Nucleus accumbens (tissue), 56 donors: ENCODE data around the gene NODAL.

Experiments
- DNase-seq, 56 donors: peaks; one replicate each; lab custom pipeline; 2025; lab: John Stamatoyannopoulos, UW

NODAL gene

DNA sequence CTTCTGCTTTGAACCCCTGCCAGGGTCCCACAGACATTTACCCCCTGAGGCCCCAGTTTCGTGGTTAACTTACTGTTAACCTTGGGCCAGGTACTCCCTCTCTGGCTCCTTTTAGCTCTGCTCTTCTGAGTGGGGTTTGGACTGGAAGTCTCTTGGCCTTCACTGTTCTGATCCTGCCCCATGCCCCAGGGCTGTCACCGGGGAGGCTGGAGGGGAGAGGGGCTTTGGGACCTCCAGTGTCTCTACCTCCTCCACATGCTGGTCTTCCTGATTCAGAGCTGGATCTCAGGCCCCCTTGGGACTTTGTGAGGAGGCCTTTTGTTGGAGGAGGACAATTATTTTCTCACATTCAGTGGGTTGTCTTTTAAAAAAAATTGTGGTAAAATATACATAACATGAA lies 24.4 kb upstream of the NODAL start:
- DNase-seq: no peak

DNA sequence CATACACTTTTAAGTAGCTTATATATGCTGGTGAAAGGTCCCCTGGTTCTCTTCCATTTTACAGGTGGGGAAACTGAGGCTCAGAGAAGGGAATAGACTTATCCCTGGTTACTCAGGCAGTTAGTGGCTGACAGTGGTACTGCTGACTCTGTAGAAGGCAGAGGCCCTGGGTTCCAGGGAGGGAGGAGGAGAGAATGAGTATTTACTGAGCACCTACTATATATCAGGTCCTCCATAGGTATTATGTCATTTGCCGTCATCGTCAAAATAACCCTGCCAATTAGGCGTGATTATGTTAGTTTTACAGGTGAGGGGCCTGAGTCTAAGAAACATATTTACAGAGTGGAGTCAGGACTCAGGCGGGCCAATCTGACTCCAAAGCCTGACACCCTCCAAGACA lies 23.8 kb upstream of the NODAL start:
- no peak for DNase-seq

DNA sequence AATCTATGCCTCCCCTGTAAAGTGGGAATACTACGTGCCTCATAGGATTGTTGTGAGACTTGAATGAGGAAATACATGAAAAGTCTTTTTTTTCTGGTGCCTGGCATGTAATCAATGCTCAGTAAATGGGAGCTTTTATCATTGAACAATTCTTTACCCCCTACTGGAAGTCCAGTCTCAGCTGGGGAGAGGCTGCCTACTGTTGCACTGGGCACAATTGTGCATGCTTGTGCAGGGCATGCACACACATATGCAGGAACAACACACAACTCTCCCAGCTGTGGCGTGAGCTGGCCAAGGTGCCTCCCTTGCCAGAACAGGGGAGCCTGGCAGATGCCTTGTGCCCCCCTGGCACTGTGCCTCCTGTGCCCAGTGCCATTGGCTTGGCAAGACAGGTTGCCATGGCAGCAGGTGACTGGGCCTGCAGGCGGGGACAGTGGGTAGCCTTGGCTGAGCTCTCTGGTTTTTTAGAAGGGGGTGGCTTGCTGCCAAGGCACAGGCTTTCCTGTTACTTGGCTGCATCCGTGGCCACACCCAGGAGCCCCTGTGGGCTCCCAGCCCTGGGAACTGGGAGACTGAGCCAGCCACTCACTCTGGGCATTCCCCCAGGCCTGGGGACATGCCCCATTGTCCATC lies 21.0 kb upstream of the NODAL start:
- peak in 53 of 56 donors; percentile 15 to 91 (median 67) for DNase-seq

DNA sequence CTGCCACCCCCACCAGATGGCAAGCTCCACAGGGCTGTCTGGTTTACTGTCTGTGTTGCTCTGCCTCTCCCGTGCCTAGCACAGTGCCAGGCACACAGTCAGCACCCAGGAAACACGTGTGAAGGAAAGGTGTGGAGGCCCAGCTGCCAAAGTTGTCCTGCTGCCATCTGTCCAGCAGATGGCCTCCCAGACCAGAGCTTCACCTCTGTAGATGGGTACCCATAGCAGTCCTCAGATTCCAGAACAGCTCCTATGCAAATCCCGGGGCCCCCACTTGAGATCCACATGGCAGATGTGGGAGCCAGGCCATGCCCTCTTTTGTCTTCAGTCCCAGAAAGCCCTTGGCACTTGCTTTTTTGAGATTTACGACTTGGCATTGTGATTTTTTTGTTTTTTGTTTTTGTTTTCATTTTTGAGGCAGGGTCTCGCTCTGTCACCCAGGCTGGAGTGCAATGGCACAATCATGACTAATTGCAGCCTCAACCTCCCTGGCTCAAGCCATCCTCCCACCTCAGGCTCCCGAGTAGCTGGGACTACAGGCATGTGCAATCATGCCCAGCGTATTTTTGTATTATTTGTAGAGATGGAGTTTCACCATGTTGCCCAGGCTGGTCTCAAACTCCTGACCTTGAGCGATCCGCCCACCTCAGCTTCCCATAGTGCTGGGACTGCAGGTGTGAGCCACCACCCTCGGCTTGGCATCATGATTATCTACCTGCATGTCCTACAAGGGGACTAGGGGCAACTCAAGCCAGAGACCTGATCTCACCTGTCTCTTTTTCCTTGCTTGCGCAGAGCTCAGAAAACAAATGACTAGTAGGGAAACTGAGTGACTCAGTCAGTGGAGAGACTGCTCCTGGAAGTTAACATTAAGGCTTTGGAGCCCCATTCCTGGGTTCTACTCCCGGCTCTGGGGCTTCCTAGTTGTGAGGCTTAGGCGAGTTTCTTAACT lies 20.2 kb upstream of the NODAL start:
- peak in 39 of 56 donors; percentile 4 to 70 (median 32) for DNase-seq

DNA sequence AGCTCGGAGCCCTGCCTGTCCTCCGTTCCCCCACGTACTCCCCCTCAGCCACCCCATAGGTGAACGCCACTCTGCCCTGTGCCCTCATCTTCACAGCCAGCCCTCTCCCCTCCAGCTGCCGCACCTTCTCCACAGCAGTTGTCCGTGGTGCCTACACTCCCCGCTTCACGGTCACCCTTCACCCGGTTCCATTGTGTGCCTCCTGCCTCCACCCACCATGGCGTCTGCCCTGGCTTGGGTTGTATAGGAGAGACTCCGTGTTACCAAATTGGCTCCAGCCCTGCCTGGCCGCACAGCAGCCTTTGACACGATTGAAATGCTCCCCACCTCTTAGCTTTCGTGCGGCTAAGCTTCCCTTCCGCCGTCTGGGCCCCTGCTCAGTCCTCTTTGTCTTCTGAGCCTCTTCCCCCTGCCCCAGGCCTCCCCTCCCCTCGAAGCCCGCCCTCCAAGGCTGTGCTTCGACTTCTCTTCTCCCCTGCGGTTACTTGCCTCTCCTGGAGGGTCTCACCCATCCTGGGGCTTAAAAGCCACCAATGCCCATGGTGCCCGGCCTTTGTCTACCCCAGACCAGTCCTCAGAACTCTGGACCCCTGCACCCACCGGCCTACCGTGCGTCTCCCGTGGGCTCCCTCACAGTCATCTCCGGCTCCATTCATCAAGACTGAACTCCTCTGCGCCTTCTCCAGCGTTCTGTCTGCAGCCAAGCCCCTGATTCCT lies 18.5 kb upstream of the NODAL start:
- DNase-seq: no peak

DNA sequence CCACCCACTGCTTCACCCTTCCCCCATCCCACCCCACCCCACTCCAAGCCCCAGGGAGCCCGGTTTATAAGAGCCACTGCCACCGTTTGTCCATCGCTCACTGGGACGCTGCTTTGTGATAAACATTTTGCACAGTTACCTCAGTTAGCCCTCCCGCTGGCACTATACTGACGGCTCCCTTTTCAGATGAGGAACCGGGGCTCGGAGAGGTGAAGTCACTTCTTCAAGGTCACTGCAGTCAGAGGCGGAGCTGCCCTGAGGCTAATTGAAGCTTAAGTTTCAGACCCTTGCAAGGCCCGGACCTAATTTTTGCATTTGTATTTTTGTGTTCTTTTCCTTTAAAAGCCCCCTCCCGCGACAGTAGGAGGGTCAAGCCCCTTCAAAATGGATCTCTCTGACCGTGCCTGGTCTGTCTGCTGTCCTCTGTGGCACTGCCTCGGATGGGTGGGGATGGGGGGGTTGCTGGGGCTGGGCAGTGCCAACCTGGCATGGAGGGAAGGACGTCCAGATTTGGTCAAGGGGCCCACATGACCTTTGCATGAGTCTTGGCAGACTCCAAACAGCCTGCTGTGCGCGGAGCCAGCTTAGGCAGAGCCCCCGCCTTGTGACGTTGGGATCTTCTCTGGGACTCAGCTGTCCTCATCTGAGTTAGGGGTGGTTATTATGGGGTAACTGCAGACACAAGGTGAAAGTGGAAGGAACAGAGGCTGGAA lies 17.7 kb upstream of the NODAL start:
- DNase-seq: peak in 1 of 56 donors; percentile 52

DNA sequence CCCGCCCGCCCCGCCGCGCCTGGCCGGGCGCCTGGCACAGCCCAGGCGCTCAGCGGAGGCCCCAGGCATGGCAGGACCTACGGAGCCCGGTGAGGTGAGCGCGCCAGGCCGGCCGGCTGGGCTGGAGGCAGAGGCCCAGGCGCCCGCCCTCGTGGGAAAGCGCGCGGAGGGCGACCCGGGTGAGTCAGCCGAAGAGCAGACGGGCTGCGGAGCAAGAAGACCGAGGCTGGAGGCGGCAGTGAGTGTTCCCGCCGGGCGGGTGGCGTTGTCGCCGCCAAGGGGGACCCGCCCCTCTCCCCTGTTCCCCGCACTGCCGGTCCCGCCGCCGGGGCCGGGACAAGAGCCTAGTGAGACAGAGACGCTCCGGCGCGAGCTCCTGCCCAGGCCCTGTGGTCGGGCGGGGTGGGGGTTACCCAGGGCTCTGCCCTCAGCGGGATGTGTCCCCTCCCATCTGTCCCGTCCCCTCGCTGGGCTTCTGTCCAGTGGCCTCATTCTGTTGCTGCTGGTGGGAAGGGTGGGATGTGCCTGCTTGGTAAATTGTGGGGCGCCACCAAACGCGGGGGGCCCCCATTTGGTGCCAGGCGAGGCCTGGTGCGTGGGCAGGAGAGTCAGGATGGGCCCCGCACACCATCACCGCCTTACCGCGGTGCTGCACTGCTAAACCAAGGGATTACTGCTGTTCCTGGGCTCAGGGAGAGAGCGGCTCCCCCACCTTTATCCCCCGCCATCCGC lies 17.0 kb upstream of the NODAL start:
- peak in 30 of 56 donors; percentile 7 to 75 (median 28) for DNase-seq

DNA sequence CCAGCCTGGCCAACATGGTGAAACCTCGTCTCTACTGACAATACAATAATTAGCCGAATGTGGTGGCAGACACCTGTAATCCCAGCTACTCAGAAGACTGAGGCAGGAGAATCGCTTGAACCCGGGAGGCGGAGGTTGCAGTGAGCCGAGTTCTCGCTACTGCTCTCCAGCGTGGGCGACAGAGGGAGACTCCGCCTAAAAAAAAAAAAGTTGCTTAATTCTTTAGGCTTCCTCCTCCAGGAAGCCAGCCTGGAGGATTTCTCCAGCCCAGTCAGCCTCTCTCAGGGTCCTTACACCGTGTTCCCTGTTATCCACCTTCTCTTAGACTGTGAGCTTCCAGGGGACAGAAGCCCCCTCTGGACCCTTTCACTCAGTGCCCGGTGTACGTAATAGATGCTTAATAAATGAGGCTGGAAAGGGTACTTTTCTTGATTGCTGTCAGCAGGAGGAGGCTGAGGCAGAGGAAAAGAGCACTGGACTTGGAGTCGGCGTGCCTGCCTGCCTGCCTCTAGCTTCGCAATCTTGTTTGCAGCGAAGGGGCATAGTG lies 16.4 kb upstream of the NODAL start:
- DNase-seq: no peak

DNA sequence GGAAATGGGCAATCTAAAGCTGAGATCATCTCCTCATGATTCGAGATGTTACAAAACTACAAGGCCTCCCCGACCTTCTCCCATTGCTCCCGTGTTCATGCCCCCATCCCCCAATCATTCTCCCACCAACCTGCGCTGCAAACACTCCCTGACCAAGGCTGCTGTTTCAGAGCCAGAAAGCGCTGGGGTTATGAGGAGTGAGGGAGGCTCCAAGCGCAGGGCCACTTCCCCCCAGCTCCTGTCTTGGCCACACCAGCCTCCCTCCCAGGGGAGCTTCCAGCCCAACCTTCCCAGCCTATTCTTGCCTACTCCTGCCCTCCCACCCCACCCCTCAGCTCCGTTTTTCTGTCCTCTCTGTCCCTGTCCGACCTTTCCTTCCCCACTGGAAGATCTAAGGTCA lies 14.7 kb upstream of the NODAL start:
- no peak for DNase-seq

DNA sequence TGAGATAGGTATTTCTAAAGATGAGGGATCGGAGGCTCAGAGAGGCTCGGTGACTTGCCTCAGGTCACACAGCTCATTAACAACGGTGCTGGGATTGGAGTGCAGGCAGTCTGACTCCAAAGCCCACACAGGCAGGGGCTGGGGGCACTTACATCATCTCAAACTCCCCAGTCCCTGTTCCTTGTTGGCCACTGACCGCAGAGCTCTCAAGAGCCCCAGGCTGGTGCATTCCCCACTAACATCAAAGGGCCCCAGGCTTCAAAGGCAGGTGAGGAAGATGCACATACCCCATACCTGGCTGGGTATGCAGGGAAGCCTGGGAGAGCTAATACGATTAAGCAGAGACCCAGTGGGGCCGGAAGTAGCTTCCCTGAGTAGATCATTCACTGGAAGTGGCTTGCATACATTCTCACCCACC lies 13.7 kb upstream of the NODAL start:
- no peak for DNase-seq

DNA sequence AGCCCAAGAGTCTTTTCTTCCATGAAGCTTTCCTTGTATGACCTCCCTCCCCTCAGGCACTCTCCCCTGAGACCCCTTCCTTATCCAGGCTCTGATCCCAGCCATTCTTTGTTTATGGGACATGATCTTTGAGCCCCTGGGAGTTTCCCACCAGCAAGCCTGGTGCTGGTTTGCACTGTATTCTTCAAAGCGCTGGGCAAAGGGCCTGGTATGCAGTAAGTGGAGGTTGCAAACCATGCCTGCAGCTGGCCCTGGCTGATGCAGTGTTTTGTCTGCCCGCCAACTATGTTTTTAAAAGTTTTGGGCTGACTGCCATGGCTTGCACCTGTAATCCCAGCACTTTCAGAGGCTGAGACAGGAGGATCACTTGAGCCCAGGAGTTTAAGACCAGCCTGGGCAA lies 6.8 kb upstream of the NODAL start:
- no peak for DNase-seq

DNA sequence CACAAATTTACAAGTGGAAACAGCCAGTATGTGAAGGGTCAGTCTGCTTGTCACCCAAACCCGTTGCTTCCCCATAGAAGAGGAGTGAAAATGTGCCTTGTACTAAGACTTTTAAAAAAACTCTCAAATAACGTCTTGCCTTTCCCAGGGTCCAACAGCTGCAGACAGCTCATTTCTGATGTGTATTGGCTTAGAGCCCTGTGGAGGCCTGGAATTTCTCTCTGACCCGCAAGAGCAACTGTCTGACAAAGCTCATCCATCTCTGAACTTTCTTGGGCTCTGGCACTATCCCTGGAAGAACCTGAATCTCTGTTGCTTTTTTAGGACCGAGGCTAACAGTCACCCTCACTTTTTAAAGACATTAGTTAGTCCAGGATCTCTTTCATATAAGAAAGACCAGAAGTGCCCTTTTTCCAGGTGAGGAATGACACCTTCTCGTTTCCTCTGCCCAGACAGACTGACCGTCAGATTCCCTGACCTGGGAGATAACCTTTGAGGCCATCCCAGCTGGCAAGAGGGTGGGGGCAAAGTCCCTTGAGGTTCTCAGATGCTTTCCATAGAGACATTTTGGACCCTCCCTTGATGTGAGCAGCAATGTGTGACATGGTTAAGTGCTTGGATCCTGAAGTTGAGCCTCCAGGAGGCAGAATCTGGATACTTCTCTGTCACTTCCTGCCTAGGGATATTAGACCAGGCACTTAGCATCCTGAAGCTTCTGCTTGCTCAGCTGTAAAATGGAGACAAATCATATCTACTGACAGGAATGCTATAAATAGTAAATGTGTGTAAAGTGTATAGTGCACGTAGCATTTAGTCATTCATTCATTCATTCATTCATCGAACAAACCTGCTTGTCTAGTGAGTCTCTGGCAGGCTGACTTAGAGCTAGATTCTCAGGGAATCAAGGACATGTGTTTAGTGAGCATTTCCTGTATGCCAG lies 4.5 kb upstream of the NODAL start:
- DNase-seq: no peak

DNA sequence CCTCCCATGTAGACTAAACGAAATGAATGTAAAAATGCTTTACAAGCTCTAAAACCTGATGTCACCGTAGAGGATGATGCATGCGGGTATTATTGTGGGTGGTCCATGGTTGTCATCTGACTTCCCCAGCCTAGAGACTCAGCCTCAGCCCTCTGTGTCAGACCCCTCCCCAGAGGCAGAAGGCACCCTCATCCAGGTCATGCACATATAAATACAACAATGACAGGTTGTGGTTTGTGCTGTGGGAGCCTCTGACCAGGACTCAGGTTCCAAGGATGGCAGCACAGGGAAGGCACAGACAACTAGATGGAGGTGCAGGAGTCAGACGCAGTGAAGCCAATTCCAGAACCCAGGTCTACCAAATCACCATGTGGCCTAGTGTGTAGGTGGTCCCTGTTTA lies 3.3 kb upstream of the NODAL start:
- no peak for DNase-seq

DNA sequence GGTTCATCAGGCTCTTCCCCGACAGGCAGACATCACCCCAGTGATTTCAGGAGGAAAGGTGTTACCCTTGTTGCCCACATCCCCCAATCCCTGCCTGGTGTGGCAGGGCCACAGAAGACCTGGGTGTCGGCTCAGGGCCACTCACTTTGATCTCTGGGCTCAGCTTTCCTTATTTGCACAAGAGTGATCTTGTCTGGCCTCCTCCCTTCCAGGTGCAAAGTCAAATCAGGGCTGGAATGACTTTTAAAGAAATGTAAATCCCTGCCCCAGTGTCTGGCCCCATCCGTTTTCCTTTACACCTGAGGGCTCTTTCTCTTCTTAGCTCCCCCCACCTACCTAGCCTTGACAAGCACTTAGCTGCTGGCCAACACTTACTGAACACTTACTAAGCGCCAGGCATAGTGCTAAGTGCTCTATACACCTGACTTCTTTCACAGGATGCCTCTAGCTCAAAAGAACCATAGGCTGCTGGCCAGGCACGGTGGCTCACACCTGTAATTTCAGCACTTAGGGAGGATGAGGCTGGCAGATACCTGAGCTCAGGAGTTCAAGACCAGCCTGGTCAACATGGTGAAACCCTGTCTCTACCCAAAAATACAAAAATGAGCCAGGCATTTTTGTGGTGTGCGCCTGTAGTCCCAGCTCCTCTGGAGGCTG lies 979 bp upstream of the NODAL start:
- DNase-seq: no peak

DNA sequence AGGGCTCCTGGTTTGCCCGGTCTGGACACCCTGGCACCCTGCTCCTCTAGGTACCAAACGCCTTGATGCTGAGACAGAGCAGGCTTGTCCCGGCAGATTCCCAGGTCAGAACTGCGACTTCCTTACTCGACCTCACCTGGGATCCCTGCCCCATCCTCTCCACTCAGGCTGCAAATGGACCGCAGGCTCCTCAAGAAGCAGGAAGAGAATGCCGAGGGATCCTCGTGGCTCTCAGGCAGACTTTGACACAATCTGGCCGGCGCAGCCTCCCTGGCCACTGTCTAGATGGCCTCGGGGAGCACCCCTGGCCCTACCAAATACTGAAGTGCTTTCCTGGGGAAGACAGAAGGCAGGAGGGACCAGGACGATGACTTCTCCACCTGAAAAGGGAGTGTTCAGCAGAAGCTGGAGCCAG lies 421 bp upstream of the NODAL start:
- DNase-seq: no peak

DNA sequence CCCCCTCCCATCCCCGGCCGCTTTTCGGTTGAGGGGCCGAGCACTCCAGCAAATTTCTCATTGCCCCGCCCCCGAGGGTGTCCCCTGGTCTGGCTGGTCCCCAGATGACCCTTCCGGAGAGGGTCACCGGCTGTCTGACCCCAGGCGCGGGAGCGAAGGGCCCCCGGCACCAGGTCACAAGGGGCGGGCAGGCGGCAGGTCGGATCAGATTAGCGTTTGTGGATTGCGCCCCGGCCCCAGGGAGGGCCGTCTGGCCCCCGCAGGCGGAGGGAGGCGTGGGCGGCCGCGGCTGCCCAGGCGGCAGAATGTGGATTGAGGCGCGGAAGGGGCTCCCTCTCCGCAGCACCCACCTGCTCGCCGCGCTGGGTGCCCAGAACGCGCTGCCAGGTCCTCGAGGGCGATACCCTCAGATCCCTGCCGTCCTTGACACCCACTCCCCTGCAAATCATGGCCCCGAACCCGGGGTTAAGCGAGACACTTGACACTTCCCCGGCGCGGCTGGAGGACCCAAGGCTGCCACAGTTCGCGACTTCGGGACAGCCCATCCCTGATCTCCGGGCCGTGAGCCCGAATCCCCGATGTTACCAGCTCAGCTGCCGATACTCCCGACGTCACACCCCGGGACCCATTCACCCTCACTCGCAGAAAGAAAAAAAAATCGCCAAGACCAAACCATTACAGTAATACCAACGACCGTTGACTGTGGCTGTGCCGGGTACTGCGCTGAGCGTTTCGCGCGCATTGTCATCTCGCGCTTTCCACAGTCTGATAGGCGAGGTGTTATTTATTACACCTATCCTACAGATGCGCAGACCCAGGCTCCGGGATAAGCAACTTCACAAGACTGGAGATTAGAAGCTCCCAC lies 953 bp downstream of the NODAL start:
- DNase-seq: no peak

DNA sequence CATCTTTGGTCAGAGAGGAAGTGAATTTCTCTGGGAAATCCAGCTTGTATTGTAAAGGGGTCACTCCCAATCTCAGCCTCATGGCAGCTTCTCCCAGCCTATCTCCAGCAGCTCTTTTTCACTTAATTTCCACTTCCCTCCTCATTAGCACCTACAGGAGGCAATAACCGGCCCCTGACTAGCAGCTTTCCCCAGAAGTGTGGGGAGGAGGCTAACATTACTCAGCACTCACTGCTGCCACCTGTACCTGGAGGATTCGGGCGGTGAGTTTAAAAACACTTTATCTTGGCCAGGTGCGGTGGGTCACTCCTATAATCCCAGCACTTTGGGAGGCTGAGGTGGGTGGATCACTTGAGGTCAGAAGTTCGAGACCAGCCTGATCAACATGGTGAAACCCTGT lies 3.8 kb downstream of the NODAL start:
- DNase-seq: no peak
